NCI-H1105 (cell line): ENCODE data around the gene ADCYAP1R1.

Source experiments
- DNase-seq: peaks from one replicate; lab custom pipeline; 2025; lab: John Stamatoyannopoulos, UW

The ADCYAP1R1 gene

DNA sequence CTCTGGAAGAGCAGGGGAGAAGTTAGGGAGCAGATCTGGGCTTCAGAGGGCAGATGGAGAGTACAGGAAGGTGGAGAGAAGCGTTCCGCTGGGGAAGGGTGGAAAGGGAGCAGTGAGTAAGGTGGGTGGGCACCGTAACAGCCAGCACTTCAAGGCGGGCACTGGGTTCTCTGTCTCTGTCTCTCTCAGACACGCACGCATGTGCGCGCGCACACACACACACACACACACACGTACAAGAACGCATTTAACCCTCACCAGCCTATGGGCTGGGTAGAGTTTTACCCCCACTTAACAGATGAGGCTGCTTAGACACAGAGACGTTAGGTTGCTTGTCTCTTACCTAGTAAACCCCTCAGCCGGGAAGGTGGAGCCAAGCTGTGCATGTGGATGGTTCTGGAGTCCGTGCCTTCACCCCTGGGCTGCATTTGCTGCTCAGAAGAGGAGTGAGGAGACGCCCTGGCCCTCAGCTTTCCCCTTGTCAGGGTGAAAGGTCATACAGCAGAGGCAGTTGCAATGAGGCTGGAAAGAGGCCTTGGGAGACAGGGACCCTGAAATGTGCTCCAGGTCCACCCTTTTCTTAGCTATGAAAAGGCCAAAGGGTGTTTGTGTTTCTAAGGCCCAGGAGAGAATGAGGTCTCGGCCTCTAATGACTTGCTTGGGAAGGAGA, 16.0 kb downstream of the ADCYAP1R1 start:
- DNase-seq, result no peak

DNA sequence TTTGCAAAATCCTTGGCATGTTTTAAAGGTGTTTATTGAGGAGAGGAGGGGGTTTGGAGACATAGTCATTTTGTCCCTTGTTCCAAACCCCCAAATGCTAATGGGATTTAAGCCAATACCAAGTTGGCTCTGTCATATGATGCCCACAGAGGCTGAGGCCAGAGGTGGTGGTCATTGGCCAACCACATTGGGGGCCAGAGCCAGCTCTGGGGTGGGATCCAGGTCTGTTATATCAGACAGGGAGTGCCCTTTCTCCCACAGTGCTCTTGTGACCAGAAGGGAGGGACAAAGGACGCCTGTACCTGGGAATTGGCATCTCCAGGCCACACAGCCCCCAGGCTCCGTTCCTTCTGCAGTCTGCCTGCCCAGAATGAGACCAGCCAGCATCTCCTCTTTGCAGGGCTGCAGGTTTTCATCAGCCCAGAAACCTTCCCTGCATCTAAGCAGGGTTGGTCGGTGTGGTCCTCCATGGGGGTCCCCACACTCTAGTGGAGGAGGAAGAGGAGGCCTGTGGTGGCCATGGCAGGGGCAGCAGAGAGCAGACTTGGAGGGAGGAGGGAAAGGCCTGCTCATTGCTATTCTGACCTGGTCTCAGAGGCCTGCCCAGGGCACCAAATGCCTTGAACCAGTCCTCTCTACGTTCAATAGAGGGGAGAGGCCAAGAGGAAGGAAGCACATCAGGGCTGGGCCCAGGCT, 17.9 kb downstream of the ADCYAP1R1 start:
- DNase-seq, result no peak

- DNase-seq, result no peak
Measured at GRCh38 chr7:31070991-31071644, 19.0 kb downstream of the ADCYAP1R1 start.

GRCh38 chr7:31071645-31072029, 19.5 kb downstream of the ADCYAP1R1 start:
- no peak for DNase-seq

DNA sequence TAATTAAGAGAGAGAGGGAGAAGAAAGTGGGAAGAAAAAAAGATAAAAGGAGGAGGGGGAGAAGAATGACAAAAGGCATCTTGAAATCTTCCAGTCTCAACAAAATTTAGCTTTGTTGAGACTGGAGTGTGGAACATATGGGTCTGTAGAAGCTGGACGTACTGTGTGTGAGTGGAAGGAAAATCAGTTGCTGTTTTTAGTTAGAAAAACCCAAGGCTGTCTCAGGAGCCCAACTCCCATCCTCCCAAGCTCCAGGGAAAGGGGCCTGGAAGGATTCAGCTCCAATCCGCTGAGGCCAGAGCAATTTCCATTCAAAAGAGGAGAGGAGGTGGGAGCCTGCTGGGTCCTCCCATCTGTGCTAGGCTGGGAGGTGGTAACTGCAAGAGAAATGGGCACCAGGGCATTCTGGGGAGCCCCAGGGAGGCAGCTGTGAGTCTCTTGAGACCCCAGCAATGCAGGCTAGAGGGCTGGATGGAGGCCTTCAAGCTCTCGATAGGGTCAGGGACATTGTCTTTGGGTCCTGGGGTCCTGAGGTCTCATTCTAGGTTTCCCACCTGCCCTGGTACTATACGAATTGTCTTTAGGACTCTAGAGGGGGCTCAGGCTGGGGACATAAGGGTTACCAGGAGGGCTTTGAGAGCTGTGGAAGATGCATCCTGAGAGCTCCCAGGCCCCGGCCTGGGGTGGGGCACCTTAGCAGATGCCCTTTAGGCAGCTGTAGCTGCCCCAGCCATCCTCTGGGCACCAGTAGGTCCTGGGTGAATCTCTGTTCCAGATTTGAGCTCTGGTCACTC, 21.4 kb downstream of the ADCYAP1R1 start:
- no peak for DNase-seq

DNA sequence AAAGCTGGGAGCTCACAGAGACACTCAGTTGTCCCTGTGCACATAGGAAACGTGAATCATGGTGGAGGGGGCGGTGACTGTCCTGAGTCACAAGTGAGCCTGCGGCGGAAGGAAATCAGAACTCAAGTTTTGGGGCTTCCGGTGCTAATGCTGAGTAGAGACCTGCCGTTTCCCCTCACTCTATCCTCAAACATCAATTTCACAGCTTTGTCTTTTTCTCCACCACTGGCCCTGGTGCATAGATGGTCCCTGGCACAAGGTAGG, 21.9 kb downstream of the ADCYAP1R1 start:
- no peak for DNase-seq

DNA sequence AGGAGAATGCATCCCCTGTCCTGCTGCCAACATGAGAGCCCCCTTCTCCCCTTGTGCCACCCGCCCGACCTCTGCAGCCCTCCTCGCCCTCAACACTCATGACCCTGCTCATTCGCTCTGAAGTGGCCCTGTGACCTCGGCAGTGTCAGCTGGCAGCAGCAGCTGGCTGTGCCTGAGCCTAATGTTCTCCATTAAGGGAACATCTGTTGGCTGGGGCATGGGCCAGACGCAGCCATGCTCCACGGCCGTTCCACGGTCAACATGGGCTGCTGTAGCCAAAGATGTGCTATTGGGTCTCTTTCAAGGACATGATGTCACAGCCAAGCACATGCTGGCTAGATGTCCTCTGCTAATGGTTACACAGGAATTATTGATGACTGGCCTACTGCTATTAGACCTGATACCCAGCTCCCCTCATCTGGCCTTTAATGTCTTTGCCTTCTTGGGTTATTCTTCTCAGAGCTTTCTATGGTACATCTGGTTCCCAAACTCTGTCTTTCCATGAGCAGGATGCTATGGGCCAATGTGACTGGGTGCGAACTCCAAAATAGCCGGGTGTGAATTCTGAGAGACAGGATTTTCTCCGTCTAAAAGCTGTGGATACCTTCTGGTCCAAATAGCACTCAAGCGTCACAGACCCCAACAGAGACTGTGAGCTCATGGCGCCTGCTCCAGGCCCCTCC, 22.4 kb downstream of the ADCYAP1R1 start:
- DNase-seq, result no peak

DNA sequence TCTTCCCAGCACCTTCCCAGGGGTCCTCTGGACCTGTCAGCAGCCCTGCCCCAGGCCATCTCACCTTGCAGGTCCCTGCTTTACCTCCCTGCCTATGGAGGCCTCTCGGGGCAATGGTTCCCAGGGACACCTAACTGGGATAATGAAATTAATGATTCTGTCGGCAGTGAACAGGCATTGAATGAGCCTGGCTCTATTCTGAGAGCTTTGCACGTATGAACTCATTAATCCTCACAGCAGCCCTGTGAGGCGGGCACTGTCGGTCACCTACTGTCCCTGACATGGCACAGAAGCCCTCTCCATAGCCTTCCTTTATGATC, 22.9 kb downstream of the ADCYAP1R1 start:
- no peak for DNase-seq

- DNase-seq, result no peak
Measured at GRCh38 chr7:31076051-31076450, 23.9 kb downstream of the ADCYAP1R1 start.

GRCh38 chr7:31076641-31077310, 24.7 kb downstream of the ADCYAP1R1 start:
- no peak for DNase-seq

GRCh38 chr7:31077484-31078362, 25.6 kb downstream of the ADCYAP1R1 start:
- DNase-seq, result no peak

DNA sequence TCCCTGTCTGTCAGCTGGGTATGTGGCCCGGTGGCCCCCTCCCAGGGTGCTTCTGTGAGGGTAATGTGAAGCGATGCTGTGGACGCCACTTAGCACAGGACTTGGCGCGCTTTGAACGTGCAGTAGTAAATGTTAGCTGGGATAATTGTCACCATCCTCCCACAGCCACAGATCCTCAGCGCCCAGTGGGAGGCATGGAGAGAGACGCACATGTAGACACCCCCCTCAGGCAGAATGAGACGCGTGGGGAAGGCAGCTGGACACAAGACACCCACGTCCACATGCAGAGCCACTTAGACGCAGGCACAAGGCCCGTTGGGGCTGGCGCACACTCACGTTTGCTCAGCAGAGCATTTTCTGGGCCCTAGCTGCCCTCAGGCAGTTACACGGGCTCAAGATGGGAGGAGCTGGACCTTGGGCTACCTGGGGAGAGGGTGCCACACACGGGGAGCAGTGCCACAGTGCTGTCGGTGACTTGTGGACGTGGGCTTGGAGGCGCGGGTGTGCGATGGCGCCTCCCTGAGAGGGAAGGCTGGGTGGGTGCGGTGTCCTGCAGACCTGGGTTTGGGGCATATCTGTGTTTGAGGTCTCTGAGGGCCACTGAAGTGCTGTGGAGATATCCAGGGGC, 26.4 kb downstream of the ADCYAP1R1 start:
- DNase-seq, result no peak

DNA sequence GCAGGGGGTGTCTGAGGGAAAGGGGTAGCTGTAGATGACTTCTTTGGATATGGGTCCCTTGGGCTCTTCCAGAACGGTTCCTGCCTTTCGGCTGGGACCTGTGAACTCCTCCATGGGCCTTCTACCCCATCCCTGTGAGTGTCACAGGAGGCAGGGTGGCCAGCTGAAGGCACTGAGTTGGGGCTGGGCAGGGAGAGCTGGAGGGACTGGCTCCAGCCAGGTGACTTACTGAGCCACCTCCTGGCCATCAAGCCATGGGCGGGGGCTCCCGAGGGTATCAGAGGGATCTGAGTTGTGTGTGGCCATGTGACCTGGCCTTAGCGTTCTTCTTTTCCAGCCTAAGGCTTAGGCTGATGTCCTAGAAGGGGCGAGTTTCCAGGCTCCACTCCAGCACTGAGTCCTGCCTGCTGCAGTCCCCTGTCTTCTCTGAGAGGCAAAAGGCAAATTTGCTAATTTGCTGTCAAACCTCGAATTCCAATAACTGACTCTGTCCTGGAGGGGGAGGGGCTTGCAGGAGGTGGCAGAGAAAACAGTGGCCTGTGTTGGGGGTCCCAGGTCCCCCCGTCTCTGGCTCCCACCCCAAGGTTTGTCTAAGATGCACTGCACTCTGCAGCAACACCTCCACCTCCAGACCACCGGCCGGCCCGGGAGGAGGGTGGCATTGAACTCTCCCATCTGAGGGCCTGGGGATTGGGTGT, 27.2 kb downstream of the ADCYAP1R1 start:
- DNase-seq, result no peak

- no peak for DNase-seq
Measured at GRCh38 chr7:31079824-31080511, 27.9 kb downstream of the ADCYAP1R1 start.

DNA sequence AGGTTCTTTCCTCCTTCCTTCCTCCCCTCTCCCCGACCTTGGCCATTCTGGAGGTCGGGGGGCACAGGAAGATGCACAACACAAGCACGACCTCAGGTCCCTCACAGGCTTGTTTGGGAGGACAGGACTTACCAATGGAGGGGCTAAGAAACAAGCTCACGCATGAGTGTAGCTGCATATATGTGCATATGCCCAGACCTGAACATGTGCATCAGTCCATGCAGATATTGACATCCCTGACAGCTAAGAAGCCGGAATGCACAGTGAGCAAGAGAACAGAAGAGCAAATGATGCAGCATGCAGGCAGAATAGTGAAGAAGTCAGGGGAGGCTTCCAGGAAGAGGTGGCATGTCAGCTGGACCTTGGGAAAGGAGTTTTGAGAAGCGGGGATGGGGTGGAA, 28.7 kb downstream of the ADCYAP1R1 start:
- DNase-seq, result no peak

GRCh38 chr7:31082017-31082416, 29.9 kb downstream of the ADCYAP1R1 start:
- no peak for DNase-seq

- no peak for DNase-seq
Measured at GRCh38 chr7:31082447-31082846, 30.3 kb downstream of the ADCYAP1R1 start.

DNA sequence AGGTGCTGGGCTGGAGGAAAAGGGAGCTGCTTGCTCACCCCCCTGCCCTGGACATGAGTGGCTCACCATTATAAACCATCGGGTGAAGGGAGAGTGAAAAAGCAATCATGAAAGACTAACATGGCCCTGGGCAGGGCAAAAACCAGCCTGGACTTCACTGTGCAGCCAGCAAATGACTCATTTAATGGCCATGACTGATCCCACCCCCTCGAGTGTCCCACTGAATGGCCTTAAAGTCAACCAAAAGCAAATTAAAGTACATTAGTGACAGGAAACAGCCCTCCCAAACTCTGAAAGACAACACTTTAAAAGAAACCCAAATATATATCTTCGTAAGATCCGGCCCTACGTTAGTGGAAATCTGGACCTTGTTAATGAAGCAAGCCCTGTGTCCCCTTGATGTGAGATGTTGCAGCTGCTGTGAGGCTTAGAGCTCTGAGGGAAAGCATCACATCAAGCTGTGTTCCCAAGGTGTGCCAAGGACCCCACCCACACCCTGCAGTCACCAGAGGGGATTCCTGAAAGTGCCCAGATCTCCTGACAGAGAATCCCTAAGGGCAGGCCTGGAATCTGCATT, 31.2 kb downstream of the ADCYAP1R1 start:
- no peak for DNase-seq

GRCh38 chr7:31084226-31084625, 32.1 kb downstream of the ADCYAP1R1 start:
- no peak for DNase-seq
